Right atrium auricular region (tissue), 2 donors: ENCODE measurements around the gene RCAN1. TPM values are rescaled to one million over a fixed set of nuclear protein-coding genes. Genes with fewer than 3 reads are reported as not detected.

Experiments
- DNase-seq: peaks from one replicate; pipeline ENCODE4 v3.0.0-alpha.2; 2019; ENCODE audit warnings: low spot score
- H3K27ac ChIP-seq, 2 donors: fragments of 200-600 bp; sonication (generic); 1 replicate in 1 of 2; 2 replicates in 1 of 2; pipeline ENCODE4 v1.5.1; 2016 to 2019
- H3K27me3 ChIP-seq, 2 donors: fragments of 200-600 bp; sonication (generic); one replicate each; pipeline versions ENCODE4 v1.5.1 to v1.6.0; 2017 to 2019
- H3K36me3 ChIP-seq: fragments of 200-600 bp; sonication (generic); one replicate; pipeline ENCODE4 v1.5.1; 2016
- H3K4me1 ChIP-seq, 2 donors: fragments of 200-600 bp; sonication (generic); one replicate each; pipeline versions ENCODE4 v1.5.1 to v1.6.0; 2017 to 2019
- H3K4me3 ChIP-seq, 2 donors: fragments of 200-600 bp; sonication (generic); 1 replicate in 1 of 2; 2 replicates in 1 of 2; pipeline ENCODE4 v1.5.1; 2017 to 2019; ENCODE audit warnings: mild to moderate bottlenecking in 1 of 2, moderate library complexity in 1 of 2
- H3K9me3 ChIP-seq, 2 donors: fragments of 200-600 bp; sonication (generic); one replicate each; pipeline ENCODE4 v1.5.1; 2019
- total RNA-seq, 2 donors: library from RNA; depleted of rRNA; stranded (reverse); fragments of >200 nt; gene quantifications; one replicate each; pipeline ENCODE4 v1.1.0, GENCODE V29; 2016
- TF ChIP-seq, protein P1 (sequence below), 2 donors: fragments of 200-600 bp; sonication (generic); IDR thresholded peaks; one replicate each; pipeline ENCODE4 v1.5.1; 2019; ENCODE audit warnings: antibody characterized with exemption in 2 of 2

RCAN1 gene
- total RNA-seq, 2 donors from 2014 or later = 26.1 to 38.0 TPM

GRCh38 chr21:34649400-34649799 lies 34.5 kb upstream of the RCAN1 start:
- Histone ChIP-seq H3K27me3 (no peaks in the 10 kb centered on the region), H3K36me3 (no peaks in the 10 kb centered on the region), H3K9me3 (peaks cover 3 to 21% of the 10 kb centered on the region in 2 donors), H3K27ac (no peak overlapping the region), H3K4me1 (peaks cover 0 to 6% of the 10 kb centered on the region in 2 donors), H3K4me3 (no peak overlapping the region)
- TF ChIP-seq, protein P1, sequence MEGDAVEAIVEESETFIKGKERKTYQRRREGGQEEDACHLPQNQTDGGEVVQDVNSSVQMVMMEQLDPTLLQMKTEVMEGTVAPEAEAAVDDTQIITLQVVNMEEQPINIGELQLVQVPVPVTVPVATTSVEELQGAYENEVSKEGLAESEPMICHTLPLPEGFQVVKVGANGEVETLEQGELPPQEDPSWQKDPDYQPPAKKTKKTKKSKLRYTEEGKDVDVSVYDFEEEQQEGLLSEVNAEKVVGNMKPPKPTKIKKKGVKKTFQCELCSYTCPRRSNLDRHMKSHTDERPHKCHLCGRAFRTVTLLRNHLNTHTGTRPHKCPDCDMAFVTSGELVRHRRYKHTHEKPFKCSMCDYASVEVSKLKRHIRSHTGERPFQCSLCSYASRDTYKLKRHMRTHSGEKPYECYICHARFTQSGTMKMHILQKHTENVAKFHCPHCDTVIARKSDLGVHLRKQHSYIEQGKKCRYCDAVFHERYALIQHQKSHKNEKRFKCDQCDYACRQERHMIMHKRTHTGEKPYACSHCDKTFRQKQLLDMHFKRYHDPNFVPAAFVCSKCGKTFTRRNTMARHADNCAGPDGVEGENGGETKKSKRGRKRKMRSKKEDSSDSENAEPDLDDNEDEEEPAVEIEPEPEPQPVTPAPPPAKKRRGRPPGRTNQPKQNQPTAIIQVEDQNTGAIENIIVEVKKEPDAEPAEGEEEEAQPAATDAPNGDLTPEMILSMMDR (IDR thresholded peaks at IDR 0.05) = no peak
- peak; percentile 11 for DNase-seq

GRCh38 chr21:34648739-34649297 lies 33.9 kb upstream of the RCAN1 start:
- no peak overlapping the region for H3K27ac ChIP-seq
- DNase-seq = peak; percentile 18
- TF ChIP-seq, protein P1 (IDR thresholded peaks at IDR 0.05) = no peak

GRCh38 chr21:34647555-34647954 lies 32.6 kb upstream of the RCAN1 start:
- TF ChIP-seq, protein P1 (IDR thresholded peaks at IDR 0.05) = no peak
- no peak for DNase-seq
- H3K36me3 ChIP-seq = no peaks in the 10 kb centered on the region
- no peak overlapping the region for H3K4me3 ChIP-seq
- H3K27me3 ChIP-seq = no peaks in the 10 kb centered on the region
- peaks cover 3 to 20% of the 10 kb centered on the region in 2 donors for H3K9me3 ChIP-seq
- no peak overlapping the region for H3K27ac ChIP-seq
- peaks cover 0 to 7% of the 10 kb centered on the region in 2 donors for H3K4me1 ChIP-seq

More at GRCh38 chr21:34648739-34649297, 33.9 kb upstream of the RCAN1 start:
- Histone ChIP-seq H3K4me3 (no peak overlapping the region), H3K4me1 (peaks cover 0 to 7% of the 10 kb centered on the region in 2 donors), H3K27me3 (no peaks in the 10 kb centered on the region), H3K9me3 (peaks cover 3 to 21% of the 10 kb centered on the region in 2 donors), H3K36me3 (no peaks in the 10 kb centered on the region)

DNA sequence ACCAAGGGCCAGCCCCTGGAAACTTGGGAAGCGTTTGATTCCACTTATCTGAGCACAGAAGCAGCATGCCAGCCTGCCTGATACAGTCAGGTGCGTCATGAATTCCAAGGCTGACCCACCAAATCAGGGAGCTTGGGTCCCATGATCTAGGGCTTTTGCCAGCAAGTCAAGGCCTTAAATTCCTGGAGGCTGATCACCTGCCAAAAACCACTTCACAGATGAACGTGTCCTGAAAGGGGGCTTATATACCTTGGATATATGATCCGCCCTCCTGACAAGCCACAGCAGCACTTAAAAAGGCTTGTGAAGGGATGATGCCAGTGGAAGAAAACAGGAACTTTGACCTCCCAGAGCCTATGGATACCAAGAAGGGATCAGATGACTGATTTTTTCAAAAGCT lies 29.9 kb upstream of the RCAN1 start:
- Histone ChIP-seq H3K27me3 (no peaks in the 10 kb centered on the region), H3K4me3 (no peak overlapping the region), H3K9me3 (no peaks in the 10 kb centered on the region), H3K4me1 (peaks cover 0 to 7% of the 10 kb centered on the region in 2 donors), H3K27ac (no peak overlapping the region), H3K36me3 (no peaks in the 10 kb centered on the region)
- TF ChIP-seq, protein P1 (IDR thresholded peaks at IDR 0.05) = no peak
- peak; percentile 16 for DNase-seq

GRCh38 chr21:34642211-34643075 lies 27.5 kb upstream of the RCAN1 start:
- peaks cover 0 to 7% of the 10 kb centered on the region in 2 donors for H3K4me1 ChIP-seq
- no peak overlapping the region for H3K27ac ChIP-seq
- TF ChIP-seq, protein P1 (IDR thresholded peaks at IDR 0.05) = no peak
- H3K4me3 ChIP-seq = no peak overlapping the region
- no peaks in the 10 kb centered on the region for H3K36me3 ChIP-seq
- peak; percentile 42 for DNase-seq
- H3K9me3 ChIP-seq = no peaks in the 10 kb centered on the region
- no peaks in the 10 kb centered on the region for H3K27me3 ChIP-seq
